GM12864 (cell line): ENCODE data around the gene POMT2.

Experiments
- DNase-seq: peaks from one replicate; pipeline ENCODE4 v3.0.0-alpha.2; 2011; ENCODE audit warnings: low read depth
- H3K4me3 ChIP-seq: 2 replicates; pipeline ENCODE4 v1.5.1; 2011; ENCODE audit warnings: mild to moderate bottlenecking, low read depth, low read length, control low read depth
- TF ChIP-seq, protein P1 (sequence below): IDR thresholded peaks from 2 replicates; pipeline ENCODE4 v1.5.1; 2011; ENCODE audit warnings: low read depth, mild to moderate bottlenecking, moderate library complexity, low read length, control low read depth, inconsistent platforms; ENCODE audit errors: missing control alignments

The POMT2 gene

GRCh38 chr14:77265187-77265515 lies 55.5 kb downstream of the POMT2 start:
- TF ChIP-seq, protein P1, sequence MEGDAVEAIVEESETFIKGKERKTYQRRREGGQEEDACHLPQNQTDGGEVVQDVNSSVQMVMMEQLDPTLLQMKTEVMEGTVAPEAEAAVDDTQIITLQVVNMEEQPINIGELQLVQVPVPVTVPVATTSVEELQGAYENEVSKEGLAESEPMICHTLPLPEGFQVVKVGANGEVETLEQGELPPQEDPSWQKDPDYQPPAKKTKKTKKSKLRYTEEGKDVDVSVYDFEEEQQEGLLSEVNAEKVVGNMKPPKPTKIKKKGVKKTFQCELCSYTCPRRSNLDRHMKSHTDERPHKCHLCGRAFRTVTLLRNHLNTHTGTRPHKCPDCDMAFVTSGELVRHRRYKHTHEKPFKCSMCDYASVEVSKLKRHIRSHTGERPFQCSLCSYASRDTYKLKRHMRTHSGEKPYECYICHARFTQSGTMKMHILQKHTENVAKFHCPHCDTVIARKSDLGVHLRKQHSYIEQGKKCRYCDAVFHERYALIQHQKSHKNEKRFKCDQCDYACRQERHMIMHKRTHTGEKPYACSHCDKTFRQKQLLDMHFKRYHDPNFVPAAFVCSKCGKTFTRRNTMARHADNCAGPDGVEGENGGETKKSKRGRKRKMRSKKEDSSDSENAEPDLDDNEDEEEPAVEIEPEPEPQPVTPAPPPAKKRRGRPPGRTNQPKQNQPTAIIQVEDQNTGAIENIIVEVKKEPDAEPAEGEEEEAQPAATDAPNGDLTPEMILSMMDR = no peak
- DNase-seq = no peak
- no peak overlapping the region for H3K4me3 ChIP-seq

- TF ChIP-seq, protein P1 = no peak
- DNase-seq = no peak
- H3K4me3 ChIP-seq = no peak overlapping the region
These were observed 56.1 kb downstream of the POMT2 start for GRCh38 chr14:77264466-77265186.

GRCh38 chr14:77260631-77261030 lies 60.1 kb downstream of the POMT2 start:
- TF ChIP-seq, protein P1 = no peak
- no peak overlapping the region for H3K4me3 ChIP-seq
- DNase-seq = no peak

DNA sequence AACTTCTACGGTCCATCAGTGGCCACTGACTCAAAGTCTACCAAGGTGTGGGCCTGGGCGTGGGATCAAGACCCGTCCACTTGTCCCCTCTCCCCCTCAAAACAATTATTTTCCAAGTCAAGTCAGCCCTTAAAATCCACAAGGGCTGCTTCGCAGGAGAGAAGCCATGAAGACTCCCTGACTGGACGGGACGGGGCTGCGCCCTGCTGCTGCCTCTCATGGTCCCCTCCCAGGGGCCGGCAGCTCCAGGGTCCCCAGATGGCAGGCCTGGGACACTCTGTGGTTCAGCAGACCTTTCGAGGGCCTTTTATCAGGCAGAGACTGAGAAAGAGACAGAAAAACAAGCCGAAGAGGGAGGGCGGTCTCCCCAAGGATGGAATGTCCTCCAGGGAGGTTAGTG lies 60.5 kb downstream of the POMT2 start:
- TF ChIP-seq, protein P1 = no peak
- no peak for DNase-seq
- no peak overlapping the region for H3K4me3 ChIP-seq

DNA sequence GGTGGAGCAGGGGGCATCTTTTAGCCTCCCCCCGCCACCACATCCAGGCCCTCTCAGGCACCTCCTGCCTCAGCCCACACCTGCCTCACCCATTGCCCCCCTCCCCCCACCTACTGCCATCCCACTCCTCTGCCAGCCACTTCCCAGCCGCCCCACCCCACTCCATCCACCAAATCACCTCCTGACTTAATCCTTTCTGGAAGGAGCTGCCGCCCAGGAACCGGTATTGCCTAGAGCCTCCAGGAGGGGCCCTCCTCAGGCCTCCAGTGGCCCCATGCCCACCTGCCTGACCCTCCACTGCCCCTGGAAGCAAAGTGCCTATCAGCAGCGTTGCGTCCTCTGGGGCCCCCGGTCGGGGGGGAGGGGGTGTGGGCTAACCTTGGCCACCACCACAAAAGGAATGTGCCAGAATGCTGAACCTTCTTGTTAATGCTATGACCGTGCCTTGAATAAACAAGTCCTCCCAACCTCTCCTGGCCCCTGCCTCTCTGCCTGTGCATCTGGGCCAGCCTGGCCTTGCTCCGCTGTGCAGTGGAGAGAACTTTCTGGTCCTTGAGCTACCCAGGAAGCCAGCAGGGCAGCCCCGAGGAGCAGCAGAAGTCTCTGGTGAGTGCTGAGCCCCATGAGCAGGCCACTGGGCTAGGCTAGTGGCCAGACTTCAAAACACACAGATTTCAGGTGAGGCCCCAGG lies 61.5 kb downstream of the POMT2 start:
- TF ChIP-seq, protein P1 = no peak
- no peak for DNase-seq
- H3K4me3 ChIP-seq = no peak overlapping the region

DNA sequence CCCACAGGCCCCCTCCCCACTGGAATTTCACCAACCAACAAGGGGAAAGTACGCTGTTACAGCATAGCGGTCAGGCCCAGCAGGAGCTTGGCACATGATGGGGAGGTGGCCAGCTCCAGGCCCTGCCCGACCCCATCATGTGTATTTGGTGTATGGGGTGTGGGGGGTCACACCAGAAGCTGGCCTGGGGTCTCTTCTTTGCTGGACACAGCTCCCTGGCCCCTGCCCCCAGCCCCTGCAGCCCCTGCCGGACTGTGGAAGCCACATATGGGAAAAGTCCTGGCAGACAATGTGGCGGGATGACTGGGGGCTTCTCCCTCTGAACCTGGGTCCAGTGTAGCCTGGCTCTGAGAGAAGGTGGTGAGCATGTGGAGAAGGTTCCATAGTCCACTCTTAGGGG lies 62.1 kb downstream of the POMT2 start:
- TF ChIP-seq, protein P1 = no peak

GRCh38 chr14:77257700-77258099 lies 63.0 kb downstream of the POMT2 start:
- no peak for DNase-seq
- TF ChIP-seq, protein P1 = no peak

More for the DNA sequence above, 62.1 kb downstream of the POMT2 start:
- no peak overlapping the region for H3K4me3 ChIP-seq
- no peak for DNase-seq

More at GRCh38 chr14:77257700-77258099, 63.0 kb downstream of the POMT2 start:
- no peak overlapping the region for H3K4me3 ChIP-seq
